Neural progenitor cell (in vitro differentiated cells): ENCODE results near the gene NUP214. TPM values are rescaled to one million over a fixed set of nuclear protein-coding genes. Genes with fewer than 3 reads are reported as not detected.

Experiments
- DNase-seq: peaks from one replicate; pipeline ENCODE4 v3.0.0-alpha.2; 2016; ENCODE audit warnings: low spot score
- H2AFZ ChIP-seq: fragments of 200-600 bp; sonication (generic); replicated peaks from 2 replicates; pipeline ENCODE4 v1.6.1; 2016; ENCODE audit warnings: antibody characterized with exemption
- H3F3A ChIP-seq: fragments of 200-600 bp; sonication (generic); 2 replicates; pipeline ENCODE4 v1.6.1; 2016; ENCODE audit warnings: antibody characterized with exemption, low read depth
- H3K27ac ChIP-seq: fragments of 200-600 bp; sonication (generic); 2 replicates; pipeline ENCODE4 v1.5.1; 2016; ENCODE audit warnings: mild to moderate bottlenecking
- H3K27me3 ChIP-seq: fragments of 200-600 bp; sonication (generic); 2 replicates; pipeline ENCODE4 v1.6.1; 2016; ENCODE audit warnings: mild to moderate bottlenecking, moderate library complexity
- H3K36me3 ChIP-seq: fragments of 200-600 bp; sonication (generic); 2 replicates; pipeline ENCODE4 v1.5.1; 2016
- H3K4me1 ChIP-seq: fragments of 200-600 bp; sonication (generic); 2 replicates; pipeline ENCODE4 v1.6.1; 2016; ENCODE audit warnings: mixed run types
- H3K4me2 ChIP-seq: fragments of 200-600 bp; sonication (generic); 2 replicates; pipeline ENCODE4 v1.6.1; 2016
- H3K4me3 ChIP-seq: fragments of 200-600 bp; sonication (generic); 2 replicates; pipeline ENCODE4 v1.5.1; 2016
- H3K79me2 ChIP-seq: fragments of 200-600 bp; sonication (generic); 2 replicates; pipeline ENCODE4 v1.6.1; 2016; ENCODE audit warnings: low read depth
- H3K9ac ChIP-seq: fragments of 200-600 bp; sonication (generic); 2 replicates; pipeline ENCODE4 v1.6.1; 2016
- H3K9me3 ChIP-seq: fragments of 200-600 bp; sonication (generic); 2 replicates; pipeline ENCODE4 v1.5.1; 2016; ENCODE audit warnings: low read depth
- H4K20me1 ChIP-seq: fragments of 200-600 bp; sonication (generic); 2 replicates; pipeline ENCODE4 v1.6.1; 2016; ENCODE audit warnings: low read depth
- H3K27ac Mint-ChIP-seq: 3 replicates; pipeline ENCODE4 v1.8.0; 2021; ENCODE audit warnings: mixed read lengths
- H3K27me3 Mint-ChIP-seq: 2 replicates; pipeline ENCODE4 v1.8.0; 2022; ENCODE audit warnings: low read depth, mild to moderate bottlenecking, inconsistent platforms, moderate library complexity, mixed read lengths; ENCODE audit not compliant: insufficient read depth
- H3K36me3 Mint-ChIP-seq: 3 replicates; pipeline ENCODE4 v1.8.0; 2021; ENCODE audit warnings: mixed read lengths
- H3K4me1 Mint-ChIP-seq: 3 replicates; pipeline ENCODE4 v1.8.0; 2021; ENCODE audit warnings: mixed read lengths
- H3K4me3 Mint-ChIP-seq: 3 replicates; pipeline ENCODE4 v1.8.0; 2021; ENCODE audit warnings: mild to moderate bottlenecking, moderate library complexity, mixed read lengths
- H3K9me3 Mint-ChIP-seq: 3 replicates; pipeline ENCODE4 v1.8.0; 2020; ENCODE audit warnings: mixed read lengths
- EZH2 ChIP-seq: fragments of 200-600 bp; sonication (generic); IDR thresholded peaks from 2 replicates; pipeline ENCODE4 v1.6.1; 2017; ENCODE audit warnings: antibody characterized with exemption, mild to moderate bottlenecking, moderate library complexity
- EZH2phosphoT487 ChIP-seq: fragments of 200-600 bp; sonication (generic); IDR thresholded peaks from 2 replicates; pipeline ENCODE4 v1.6.1; 2017; ENCODE audit warnings: antibody characterized with exemption
- total RNA-seq: library from RNA; depleted of rRNA; stranded (reverse); fragments of >200 nt; gene quantifications from 2 replicates; pipeline ENCODE4 v1.2.3, GENCODE V29; 2015; ENCODE audit warnings: low replicate concordance
- TF ChIP-seq, protein P1 (sequence below): fragments of 200-600 bp; sonication (generic); IDR thresholded peaks from 2 replicates; pipeline ENCODE4 v1.5.1; 2017; ENCODE audit warnings: antibody characterized with exemption, mild to moderate bottlenecking

Gene NUP214
- total RNA-seq, 1 donor from 2014 or later, result 37.6 TPM

DNA sequence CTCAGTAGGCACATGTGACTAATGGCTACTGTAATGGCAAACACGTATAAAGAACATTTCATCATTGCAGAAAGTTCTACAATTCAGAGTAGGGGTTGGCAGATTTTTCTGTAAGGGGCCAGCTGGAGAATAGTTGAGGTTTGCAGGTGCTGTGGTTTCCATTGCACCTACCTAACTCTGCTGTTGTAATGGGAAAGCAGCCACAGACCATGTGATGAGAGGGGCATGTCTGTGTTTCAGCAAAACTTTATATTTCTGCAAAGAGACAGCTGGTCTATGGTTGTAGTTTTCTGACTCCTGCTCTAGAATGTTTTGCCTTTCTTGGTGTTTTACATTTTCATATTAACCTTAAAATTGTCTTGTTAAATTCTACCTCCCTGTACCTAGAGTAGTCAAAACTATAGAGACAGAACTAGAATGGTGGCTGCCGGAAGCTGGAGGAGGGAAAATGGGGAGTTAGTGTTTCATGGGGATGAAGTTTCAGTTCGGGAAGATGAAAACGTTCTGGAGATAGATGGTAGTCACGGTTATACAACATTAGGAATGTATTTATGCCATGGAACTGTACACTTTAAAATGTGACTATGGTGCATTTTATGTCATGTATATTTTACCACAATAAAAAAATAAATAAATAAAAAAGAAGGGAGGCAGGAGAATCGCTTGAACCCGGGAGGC is 44.3 kb downstream of the NUP214 start:
- DNase-seq, result no peak
- Histone ChIP-seq H3K9ac (no peak overlapping the region), H3K4me3 (no peak overlapping the region), H3K4me2 (no peak overlapping the region), H3K4me1 (no peaks in the 10 kb centered on the region), H3F3A (peaks cover 6% of the 10 kb centered on the region), H4K20me1 (peaks cover 6% of the 10 kb centered on the region), H3K36me3 (peaks cover 15% of the 10 kb centered on the region), H3K27me3 (no peaks in the 10 kb centered on the region), H3K9me3 (no peaks in the 10 kb centered on the region), H3K27ac (no peak overlapping the region), H3K79me2 (peaks cover 20% of the 10 kb centered on the region), H2AFZ (no peak overlapping the region)
- Mint-ChIP-seq H3K4me1 (no peaks in the 10 kb centered on the region), H3K36me3 (peaks cover 18% of the 10 kb centered on the region), H3K27ac (no peak overlapping the region), H3K4me3 (no peak overlapping the region), H3K27me3 (no peaks in the 10 kb centered on the region), H3K9me3 (no peaks in the 10 kb centered on the region)
- TF ChIP-seq EZH2, result no peak
- TF ChIP-seq EZH2phosphoT487, result no peak
- TF ChIP-seq, protein P1, sequence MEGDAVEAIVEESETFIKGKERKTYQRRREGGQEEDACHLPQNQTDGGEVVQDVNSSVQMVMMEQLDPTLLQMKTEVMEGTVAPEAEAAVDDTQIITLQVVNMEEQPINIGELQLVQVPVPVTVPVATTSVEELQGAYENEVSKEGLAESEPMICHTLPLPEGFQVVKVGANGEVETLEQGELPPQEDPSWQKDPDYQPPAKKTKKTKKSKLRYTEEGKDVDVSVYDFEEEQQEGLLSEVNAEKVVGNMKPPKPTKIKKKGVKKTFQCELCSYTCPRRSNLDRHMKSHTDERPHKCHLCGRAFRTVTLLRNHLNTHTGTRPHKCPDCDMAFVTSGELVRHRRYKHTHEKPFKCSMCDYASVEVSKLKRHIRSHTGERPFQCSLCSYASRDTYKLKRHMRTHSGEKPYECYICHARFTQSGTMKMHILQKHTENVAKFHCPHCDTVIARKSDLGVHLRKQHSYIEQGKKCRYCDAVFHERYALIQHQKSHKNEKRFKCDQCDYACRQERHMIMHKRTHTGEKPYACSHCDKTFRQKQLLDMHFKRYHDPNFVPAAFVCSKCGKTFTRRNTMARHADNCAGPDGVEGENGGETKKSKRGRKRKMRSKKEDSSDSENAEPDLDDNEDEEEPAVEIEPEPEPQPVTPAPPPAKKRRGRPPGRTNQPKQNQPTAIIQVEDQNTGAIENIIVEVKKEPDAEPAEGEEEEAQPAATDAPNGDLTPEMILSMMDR, result no peak

DNA sequence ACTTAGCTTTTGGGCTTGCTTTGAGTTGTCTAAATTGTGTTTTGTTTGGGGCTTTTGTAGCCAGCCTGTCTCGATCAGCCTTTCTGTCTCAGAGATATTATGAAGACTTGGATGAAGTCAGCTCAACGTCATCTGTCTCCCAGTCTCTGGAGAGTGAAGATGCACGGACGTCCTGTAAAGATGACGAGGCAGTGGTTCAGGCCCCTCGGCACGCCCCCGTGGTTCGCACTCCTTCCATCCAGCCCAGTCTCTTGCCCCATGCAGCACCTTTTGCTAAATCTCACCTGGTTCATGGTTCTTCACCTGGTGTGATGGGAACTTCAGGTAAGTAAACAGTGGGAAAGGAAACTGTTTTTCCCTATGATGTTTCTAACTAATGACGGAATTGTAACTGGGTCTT is 48.6 kb downstream of the NUP214 start:
- H3K9me3 ChIP-seq, result no peaks in the 10 kb centered on the region
- no peaks in the 10 kb centered on the region for H3K4me1 ChIP-seq
- no peak for DNase-seq
- Mint-ChIP-seq H3K4me1 (no peaks in the 10 kb centered on the region), H3K27me3 (no peaks in the 10 kb centered on the region), H3K36me3 (peaks cover 21% of the 10 kb centered on the region), H3K9me3 (no peaks in the 10 kb centered on the region), H3K4me3 (no peak overlapping the region), H3K27ac (no peak overlapping the region)
- no peaks in the 10 kb centered on the region for H3K36me3 ChIP-seq
- no peaks in the 10 kb centered on the region for H3K27me3 ChIP-seq
- peaks cover 10% of the 10 kb centered on the region for H3K79me2 ChIP-seq
- peaks cover 16% of the 10 kb centered on the region for H3F3A ChIP-seq
- no peak overlapping the region for H3K9ac ChIP-seq
- H3K27ac ChIP-seq, result no peak overlapping the region
- H4K20me1 ChIP-seq, result peaks cover 5% of the 10 kb centered on the region
- no peak overlapping the region for H3K4me2 ChIP-seq
- TF ChIP-seq EZH2 (no peak), EZH2phosphoT487 (no peak)
- TF ChIP-seq, protein P1, result no peak
- no peak overlapping the region for H2AFZ ChIP-seq
- no peak overlapping the region for H3K4me3 ChIP-seq

DNA sequence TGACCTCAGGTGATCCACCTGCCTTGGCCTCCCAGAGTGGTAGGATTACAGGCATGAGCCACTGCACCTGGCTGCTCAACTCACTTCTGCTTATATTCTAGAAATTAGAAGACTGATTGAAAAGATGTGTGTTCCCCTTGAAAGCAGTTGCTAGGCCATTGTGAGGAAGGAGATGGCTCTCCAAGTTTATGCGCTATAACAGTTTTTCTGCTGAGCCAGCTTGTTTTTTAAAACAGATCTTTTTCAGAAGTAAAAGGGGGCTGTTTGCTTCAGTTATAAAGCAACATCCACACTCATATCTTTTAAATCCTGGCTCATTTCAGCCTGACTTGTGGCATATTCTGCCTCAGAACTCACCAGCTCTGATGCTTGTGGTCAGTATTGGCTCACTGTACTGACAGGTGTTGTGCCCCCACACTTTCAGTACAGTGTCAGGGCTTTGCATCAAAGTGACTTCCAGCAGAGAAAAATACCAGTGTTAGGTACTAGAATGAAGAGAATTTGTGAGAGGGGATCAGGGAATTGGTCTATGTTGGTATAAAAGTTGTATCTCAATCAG is 49.4 kb downstream of the NUP214 start:
- H3K9me3 Mint-ChIP-seq, result no peaks in the 10 kb centered on the region
- TF ChIP-seq, protein P1, result no peak
- TF ChIP-seq EZH2, result no peak
- no peak for TF ChIP-seq EZH2phosphoT487
- Histone ChIP-seq H4K20me1 (peaks cover 5% of the 10 kb centered on the region), H2AFZ (no peak overlapping the region), H3K79me2 (peaks cover 10% of the 10 kb centered on the region), H3K27ac (no peak overlapping the region), H3K4me3 (no peak overlapping the region), H3K4me1 (no peaks in the 10 kb centered on the region), H3F3A (peaks cover 16% of the 10 kb centered on the region), H3K4me2 (no peak overlapping the region), H3K9ac (no peak overlapping the region), H3K36me3 (no peaks in the 10 kb centered on the region), H3K27me3 (no peaks in the 10 kb centered on the region), H3K9me3 (no peaks in the 10 kb centered on the region)
- no peaks in the 10 kb centered on the region for H3K4me1 Mint-ChIP-seq
- H3K27ac Mint-ChIP-seq, result no peak overlapping the region
- no peak for DNase-seq
- H3K36me3 Mint-ChIP-seq, result peaks cover 26% of the 10 kb centered on the region
- H3K4me3 Mint-ChIP-seq, result no peak overlapping the region
- no peaks in the 10 kb centered on the region for H3K27me3 Mint-ChIP-seq
